Measurements from ENCODE around the gene USP21.

USP21 gene

DNA sequence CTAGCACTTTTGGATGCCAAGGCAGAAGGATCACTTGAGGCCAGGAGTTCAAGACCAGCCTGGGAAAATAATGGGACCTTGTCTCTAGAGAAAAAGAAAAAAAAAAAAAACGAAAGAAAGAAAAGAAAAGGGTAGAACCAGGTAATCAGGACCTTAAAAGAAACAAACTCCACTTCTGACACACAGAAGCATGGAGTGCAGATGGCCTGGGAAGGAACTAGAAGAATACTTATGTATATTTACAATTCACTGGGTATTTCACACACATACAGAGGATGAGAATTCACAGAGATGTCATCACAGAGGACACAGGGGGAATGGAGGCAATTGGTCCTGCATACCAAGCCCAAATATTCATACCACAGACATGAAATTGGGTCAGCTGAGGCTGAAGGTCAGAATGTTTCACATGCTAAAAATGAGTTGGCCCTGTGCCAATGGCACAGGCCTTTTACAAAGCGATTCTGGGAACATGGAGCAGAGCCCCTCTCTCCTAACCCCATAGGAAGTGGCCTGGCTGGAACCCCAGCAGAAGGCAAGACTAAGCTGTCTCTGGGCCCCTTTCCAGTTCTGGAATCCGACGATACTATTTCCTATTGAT lies 13.6 kb downstream of the USP21 start:
- DNase-seq, result no peak

DNA sequence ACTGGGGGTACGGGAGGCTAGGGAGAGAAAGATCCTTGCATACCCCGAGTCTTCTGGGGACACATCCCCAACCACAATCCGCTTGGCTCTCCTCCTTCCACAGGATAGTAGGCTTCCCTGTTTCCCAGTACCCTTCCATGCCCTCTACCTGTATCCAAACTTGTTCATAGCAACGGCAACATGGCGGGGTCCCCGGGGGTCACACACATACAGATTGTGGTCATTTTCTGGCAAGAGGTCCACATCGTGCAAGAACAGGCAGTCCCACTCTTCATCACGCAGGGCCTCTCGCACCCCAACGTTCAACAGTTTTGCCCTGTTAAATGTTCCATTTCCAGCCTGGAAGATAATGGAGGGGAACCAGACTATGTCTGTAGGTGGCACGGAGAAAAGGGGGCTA lies 14.4 kb downstream of the USP21 start:
- DNase-seq, result no peak

DNA sequence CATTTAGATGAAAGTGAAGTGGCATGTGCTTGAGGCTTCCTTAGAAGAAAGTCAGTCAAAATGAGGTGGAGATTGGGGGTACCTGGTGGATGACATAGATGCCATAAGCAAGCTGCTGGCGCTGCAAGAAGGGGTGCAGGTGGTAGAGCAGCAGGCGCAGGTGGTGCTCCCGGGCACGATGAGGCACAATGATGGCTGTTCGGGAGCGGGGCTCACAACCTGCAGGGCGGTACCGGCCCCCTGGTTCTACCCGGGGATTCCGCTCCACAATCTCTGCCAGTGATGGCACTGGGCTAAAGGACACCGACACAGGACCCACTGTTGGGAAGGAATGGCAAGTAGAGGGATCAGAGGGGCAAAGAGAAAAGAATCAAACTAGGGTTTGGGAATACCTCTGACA lies 15.6 kb downstream of the USP21 start:
- DNase-seq, result no peak

DNA sequence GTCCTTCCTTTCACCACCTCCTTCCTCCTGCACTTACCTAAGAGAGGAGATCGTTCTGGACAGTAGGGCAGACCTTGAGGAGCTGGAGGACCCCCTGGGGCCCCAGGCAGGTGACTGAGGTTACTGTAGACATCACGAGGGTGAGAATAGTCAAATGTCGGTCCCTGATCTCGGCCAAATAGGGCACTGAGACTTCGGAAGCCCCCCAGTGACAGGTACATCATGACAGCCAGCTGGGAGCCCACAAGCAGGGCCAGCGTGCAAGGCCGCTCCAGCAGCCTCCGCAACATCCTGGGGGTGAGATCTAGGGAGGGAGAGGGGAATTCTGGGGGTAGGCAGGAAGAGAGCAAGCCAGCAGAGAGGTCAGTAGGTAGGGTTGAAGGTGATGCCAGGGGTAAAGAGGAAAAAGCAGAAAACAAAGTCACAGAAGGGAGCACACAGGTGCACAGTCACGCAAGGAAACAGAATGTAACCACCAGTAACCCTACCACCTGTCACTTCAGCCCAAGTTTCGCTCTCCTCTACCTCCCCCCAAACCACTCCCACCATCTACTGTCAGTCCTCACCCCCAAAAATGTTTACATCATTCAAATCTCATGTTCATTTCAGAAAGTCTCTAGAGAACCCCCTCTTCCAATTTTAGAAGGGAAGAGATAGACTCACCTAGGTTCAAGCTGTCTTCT lies 16.6 kb downstream of the USP21 start:
- no peak for DNase-seq

DNA sequence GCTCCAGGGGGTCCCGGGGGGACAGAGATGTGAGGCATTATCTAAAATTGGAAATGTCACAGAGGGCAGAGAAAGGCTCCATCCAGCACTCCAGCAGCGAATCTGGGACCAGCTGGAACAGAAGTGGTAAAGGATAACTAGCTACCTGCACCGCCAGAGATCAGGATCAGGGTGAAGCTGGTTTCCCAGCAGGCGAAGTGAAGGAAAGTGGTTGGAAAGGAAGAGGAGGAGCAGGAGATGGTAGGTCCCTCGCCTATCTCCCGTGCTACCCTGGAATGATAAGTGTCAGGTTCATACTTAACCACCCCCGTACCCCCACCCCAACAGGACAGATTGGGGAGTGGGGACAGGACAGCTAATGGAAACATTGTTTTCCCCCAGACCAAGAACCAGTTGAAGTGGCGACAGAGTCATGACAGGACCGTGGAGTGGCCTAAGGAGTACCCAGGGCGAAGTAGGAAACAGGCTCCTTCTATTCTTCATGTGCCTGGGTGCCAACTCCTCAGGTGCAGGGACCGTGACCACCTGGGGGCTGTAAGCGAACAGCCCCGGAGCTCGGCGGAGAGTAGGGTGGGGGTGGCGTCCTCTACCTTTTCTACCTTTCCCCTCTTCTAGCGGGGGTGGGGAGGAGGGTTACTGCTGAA lies 17.3 kb downstream of the USP21 start:
- no peak for DNase-seq

DNA sequence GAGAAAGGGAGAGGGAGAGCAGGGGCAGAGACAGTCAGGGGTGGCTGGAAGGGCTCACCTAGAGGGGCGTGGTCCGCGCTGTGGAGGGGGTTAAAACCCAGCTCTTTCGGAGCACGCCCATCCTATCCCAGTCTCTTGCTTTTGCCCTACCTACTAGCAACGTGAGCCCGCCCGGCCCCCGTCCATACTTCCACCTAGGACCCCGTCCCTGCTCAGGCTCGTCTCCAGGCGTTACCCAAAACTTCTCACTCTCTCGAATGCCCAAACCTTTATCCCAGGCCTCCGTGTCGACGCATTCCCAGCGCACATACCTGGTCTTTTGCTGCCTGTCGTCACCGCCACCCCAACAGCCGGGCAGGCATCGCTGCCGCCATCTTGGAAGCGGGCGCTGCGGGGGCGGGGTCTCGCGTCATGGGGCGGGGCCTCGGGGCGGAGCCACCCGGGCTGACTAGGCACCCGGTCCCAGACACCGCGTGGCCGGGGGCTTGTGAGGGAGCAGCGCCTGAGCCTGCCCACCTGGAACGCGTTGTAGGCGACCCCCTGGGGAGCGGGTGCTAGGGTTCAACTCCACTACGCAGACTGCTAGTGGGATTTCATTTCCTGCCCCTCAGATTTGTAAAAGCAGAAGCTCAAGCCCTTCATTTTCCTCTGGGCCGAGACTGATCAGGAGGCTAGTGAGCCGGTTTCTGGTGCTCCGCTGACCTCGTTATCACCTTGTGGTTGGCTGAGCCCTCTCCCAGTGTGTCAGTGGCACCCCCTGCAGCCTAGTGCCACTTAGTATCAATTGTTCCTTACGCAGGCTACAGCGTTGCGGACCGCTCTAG lies 18.0 kb downstream of the USP21 start, which contains the start of gene B4GALT3:
Gene B4GALT3 (minus strand): TSS at position 396 of the 824 bp plus-strand sequence. CDS start 1,447 bp downstream, outside the sequence.
- peak; percentile 91 to 98 (median 95) for DNase-seq

DNA sequence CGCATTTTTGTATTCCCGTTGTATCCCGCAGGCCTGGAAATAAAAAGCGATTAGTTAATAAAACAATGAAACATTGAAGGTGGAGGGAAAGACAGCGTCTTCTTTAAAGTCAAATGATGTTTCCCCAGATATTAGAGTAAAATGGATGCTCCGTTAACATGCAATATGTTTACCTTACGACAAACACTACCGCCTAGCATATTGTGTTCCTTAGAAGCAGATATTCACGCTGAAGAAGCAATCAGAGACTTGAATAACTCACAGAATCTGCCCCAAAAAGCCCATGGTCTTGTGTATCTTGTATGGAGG lies 18.6 kb downstream of the USP21 start:
- DNase-seq, result no peak

DNA sequence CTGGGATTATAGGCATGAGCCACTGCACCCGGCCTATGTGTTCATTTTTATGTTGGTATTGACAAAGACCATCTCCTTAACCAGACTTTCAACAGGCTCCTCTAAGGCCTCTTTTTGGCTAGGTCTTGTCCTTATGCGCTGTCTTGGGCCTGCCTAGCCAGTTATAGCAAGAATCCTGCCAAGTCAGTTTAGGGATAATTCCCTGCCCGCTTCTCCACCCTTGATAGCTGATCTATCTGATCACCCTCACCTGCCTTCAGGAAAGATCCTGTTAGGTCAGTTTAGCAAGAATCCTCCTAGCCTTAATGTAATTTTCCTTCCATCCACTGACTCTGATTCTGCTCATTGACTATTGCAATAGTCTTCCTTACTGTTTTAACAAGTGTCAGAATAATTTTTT lies 20.4 kb downstream of the USP21 start:
- DNase-seq, result no peak

DNA sequence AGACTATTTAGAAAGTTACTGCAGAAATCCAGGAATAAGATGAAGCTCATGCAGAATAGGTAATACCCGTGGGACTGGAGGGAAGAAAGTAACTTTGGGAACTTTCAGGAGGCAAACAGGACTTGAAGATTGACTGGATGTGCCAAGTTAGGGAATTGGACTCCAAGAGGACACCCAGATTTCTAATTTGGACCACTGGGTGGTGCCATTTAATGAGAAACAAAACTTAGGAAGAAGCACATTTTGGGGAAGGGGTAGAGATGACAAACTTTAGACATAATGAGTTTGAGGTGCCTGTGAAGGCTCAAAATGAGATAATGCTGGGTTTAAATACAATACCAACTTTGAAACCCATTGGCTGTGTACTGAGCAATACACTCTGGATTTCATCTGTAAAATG lies 21.3 kb downstream of the USP21 start:
- DNase-seq, result no peak

DNA sequence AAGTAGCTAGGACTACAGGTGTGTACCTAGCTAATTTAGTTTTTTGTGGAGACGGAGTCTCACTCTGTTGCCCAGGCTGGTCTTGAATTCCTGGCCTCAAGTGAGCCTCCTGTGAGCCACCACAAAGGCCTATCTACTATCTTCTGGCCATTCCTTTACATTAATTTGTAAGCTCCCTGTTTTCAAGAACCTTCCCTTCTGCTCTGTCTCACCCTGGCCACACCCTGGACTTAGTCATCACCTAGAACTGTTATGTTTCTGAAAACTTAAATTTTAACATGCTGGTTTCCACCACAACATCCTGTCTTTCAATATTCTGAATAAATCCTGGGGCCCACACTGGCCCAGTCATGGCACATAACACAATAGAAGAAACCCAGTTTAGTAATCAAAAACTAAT lies 22.9 kb downstream of the USP21 start:
- peak in 1 of 4 experiments; percentile 29 for DNase-seq

DNA sequence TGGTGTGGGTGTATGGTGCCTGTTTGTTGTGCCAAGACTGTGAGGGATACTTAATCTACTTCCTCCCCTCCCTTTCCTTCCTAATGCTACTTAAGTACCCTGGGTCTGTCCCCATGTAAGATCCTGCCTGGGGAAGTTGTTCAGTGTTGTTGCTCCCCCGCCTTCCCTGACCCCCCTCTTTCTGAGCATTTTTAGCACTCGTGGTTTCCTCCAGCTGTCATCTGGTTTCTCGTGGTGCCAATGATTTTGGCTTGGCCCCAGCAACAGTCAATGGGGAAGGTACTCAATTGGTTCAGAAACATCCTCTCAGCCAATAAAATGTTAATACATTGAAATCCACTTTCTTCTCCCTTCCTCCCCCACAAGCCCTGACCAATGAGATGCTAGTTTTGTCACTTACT lies 26.0 kb downstream of the USP21 start:
- peak in 2 of 4 experiments; percentile 58 to 60 for DNase-seq

DNA sequence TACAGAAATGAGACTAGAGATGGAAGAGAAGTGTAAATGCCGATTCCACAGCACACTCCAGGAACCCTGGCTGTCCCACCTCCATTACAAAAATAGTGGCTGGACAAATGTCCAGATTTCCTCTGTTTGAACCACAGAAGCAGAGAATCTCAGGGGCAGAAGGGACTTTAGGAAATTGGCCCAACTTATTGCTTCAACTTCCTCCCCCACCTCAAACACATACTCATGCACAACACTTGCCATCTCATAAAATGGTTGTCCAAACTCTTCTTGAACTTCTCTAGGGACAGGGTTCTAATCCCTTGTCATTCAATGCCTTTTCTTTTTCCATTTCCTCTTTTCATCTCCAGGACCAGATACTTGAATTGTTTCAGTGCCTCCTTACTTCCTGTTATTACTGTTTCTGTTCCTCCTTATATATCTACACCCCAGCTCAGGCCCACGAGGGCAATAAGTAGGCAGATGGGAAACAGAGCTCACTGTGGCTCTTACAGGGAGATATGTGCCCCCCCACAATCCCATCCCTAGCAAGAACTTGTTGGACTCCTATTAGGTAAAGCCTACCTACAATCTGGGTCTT lies 26.5 kb downstream of the USP21 start:
- no peak for DNase-seq

DNA sequence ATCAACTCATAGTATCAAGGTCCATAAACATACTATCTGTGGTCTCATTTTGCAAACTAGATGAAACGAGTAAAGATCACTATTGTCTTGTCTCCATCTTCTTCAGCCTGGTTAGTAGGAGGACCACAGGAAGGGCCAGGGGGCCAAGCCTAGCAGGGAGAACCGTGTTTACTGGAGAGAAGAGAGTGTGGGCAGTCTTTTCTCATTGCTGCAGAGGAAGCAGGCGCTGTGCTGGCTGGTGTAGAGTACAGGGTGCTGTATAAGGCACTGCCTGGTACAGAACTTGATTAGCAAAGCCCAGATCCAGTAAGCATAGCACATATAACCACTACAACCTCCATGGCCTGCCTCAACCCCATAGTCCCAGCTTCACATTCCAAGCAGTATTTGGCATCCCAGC lies 28.0 kb downstream of the USP21 start:
- DNase-seq, result no peak

DNA sequence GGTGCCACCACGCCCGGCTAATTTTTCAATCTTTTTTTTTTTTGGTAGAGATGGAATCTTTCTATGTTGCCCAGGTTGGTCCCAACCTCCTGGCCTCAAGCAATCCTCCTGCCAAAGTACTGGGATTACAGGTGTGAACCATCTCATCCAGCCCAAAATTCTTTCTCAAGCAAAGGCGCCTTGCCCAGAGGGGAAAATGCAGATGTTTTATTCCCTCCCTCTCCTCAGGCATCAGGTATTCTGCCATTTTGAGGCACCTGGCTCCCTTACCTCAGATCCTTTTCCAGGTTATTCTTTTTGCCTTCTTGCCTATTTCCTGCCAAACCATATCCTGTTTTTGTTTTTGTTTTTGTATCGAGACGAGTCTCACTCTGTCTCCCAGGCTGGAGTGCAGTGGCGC lies 29.1 kb downstream of the USP21 start:
- DNase-seq, result no peak

DNA sequence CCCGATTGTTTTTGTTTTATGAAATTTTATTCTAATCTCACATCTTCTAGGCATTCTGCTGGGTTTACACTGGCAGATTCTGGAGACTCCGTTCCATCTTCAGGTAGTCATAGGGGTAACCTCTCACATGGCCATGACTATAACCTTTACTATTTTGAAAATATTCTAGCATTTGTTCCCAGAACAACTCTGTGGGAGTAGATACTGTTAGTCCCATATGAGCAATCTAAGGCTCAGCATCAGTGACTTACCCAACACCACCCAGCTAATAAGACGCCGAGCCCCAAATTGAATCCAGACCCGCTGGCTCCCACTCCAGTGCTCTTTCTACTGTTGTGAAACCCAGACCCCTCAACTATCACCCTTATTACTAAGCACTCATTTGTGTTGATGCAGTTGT lies 29.7 kb downstream of the USP21 start:
- DNase-seq, result no peak

DNA sequence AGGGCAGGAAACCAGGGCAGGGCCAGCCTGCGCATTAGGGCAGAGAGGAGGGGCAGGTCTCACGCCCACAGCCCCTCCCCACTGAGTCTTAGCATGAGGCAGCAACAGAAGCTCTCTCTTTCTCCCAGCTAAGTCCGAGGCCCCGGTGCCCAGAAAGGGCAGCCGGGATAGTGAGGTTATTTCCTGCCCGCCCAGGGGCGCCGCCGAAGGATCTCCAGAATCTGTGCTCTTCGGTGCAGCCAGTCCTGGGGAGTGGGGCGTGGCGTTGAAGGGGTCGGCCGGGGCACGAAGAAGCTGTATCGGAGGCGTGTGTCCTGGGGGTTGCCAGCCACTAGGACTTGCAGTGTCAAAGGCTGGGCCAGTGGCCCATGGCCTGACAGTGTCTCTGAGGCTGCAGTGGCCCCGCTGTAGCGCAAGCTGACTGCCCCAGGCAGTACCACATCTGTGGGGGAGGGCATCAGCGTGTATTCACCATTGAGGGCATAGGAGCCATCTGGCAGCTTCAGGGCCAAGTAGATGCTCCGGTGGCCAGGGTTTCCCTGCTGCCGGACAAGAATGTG lies 31.7 kb downstream of the USP21 start:
- DNase-seq, result no peak

DNA sequence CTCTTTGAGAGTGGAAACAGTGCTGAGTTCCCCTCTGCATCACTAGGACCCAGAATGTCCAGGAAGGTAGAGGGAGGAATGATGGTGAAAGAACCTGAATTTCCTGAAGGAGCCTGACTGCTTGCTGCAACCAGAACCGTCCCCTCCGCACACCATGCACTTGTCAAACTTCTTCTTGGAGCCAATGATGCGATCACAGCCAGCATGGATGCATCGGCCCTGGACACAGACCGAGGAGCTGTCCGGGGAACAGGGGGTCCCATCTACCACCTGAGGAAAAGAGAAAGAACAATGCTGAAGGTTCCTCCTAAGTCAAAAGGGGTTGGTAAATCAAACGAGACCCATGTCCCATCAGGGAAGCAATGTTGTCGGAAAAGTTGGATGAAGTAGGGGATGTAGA lies 32.7 kb downstream of the USP21 start:
- no peak for DNase-seq

DNA sequence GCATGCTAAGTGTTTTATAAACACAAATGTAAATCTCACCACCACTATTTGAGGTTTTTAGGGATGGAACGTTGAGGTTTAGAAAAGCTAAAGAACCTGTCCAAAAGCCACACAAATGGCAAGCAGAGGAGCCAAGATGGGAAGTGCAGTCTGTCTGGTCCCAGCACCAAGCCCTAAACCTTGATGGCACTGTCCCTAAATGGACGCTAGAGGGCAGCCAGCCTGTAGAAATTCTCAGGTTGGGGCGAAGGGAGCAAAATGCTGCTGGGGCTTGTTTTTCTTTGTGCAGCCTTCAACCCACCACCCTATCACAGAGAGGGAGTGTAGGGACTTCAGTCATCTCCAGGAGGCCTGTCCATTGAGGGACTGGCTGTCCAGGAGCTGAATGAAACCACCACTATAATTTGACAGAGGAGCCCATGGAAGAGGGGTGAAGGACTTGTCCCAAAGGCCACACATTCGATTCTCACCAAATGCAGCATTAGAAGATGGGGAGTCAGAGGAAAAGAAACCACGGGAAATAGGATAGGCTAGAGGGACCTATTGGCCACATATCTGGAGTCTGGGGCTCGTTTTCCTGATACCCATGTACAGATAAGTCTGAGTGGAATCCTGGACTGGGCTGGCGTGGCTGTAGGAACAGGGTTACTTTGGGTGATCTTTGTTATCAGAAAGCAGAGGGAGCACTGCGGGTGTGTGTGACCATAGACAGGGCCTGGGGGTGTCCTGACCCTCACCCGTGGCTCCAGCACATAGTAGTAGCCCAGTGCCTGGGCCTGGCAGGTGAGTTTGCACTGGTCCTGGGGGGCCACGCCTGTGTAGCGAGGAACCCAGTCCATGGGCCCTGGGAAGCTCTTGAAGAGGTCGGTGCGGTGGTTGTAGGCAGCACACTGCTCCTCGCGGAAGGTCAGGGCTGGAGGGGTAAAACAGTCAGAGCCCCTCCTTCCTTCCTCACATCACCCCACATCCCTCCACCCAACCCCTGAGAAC lies 33.5 kb downstream of the USP21 start:
- DNase-seq, result peak in 2 of 4 experiments; percentile 43 to 47

DNA sequence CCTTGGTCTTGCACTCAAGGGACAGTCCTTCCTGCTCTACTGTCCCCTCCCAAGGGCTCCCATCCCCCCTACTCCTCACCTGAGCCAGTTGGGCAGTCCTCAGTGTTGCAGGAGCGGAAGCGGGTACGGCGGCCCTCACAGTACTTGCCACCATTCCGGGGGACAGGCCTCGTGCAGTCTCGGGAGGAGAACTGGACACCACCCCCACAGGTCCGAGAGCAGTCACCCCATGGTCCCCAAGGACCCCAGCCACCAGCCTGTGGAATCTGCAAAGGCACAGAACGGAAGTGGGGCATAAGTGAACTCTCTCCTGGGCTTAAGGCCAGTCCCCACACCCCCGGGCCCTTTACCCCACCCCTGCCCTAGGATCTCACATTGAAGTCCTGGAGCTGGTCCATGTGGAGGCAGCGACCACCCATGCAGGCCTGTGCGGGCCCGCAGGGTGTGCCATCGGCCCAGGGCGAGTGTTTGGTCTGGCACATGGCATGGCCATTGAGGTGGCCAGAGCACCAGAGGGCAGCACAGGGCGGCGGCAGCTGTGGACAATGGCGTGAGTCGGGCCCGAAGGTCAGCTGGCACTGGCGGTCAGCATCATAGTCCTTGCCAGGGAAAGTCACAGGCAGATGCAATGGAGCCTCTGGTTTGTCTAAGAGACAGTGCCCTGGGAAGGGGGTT lies 34.4 kb downstream of the USP21 start:
- no peak for DNase-seq

DNA sequence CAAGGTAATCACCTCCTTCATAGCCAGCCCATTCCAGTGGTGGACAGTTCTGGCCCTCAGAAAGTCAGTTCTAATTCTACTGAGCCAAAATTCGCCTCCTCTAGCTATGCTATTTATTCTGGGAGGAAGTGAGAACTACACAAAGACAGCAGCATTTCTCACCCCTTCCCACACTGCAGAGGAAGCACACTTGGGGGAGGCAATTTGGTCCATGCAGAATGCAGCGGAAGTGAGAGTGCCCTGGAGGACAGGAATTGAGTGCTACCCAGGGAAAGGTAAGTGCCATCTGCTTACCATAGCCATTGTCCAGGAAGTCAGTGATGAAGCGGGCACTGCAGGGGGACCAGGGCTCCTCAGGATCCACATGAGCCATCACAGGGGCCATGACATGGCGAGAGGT lies 35.9 kb downstream of the USP21 start:
- DNase-seq, result no peak

DNA sequence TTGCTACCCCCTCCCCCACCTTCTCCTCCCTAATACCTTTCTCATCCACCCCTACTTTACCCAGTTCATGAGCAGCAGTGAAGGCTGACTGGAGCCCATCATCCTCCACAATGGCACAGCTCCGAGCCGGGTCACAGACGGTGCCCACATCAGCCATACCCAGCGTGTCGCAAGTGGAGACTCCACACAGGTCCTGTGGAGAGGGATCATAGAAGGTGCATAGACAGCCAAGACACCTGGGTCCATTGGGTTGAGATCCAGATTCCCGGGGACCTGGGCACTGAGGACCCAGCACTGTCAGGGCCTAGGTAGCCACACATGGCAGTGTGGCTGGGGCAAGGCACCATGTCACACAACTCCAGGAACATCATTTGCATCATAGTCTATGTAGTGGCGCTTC lies 36.8 kb downstream of the USP21 start:
- no peak for DNase-seq

Measured in activated naive CD4-positive, alpha-beta T cell (primary cell).